Motor neuron (in vitro differentiated cells): ENCODE data around the gene UST. TPM values are rescaled to one million over a fixed set of nuclear protein-coding genes. Genes with fewer than 3 reads are reported as not detected.
A peak's percentile ranks its signal among the peaks of the same experiment; 100 is the strongest.

Experiments
- ATAC-seq, 8 experiments: fragments of 200-7000 bp; cut with Tn5 transposase; replicated peaks in 6 of 8; 2 replicates each; pipeline ENCODE4 v1.8.0; 2021; ENCODE audit warnings: mild to moderate bottlenecking in 8 of 8, moderate library complexity in 8 of 8
- H3K27ac ChIP-seq, 2 donors: fragments of 250-450 bp; sonication (Bioruptor Pico); 2 replicates each; pipeline ENCODE4 v1.9.0; 2021; ENCODE audit warnings: antibody characterized with exemption in 2 of 2, mild to moderate bottlenecking in 2 of 2, moderate library complexity in 1 of 2
- H3K4me1 ChIP-seq, 2 donors: fragments of 250-450 bp; sonication (Bioruptor Pico); replicated peaks in 1 of 2; 2 replicates each; pipeline ENCODE4 v1.6.1; 2021; ENCODE audit warnings: antibody characterized with exemption in 2 of 2, mild to moderate bottlenecking in 2 of 2, moderate library complexity in 1 of 2
- H3K4me3 ChIP-seq, 5 donors: fragments of 250-450 bp; sonication (Bioruptor Pico); 2 replicates each; pipeline ENCODE4 v1.9.0; 2021; ENCODE audit warnings: antibody characterized with exemption in 5 of 5, mild to moderate bottlenecking in 5 of 5, moderate library complexity in 4 of 5
- WGBS, 10 experiments: fragments of 450-650 bp; shearing (Covaris generic); methylation state at CpG; one replicate each; pipeline ENCODE4 v1.0.0; 2022; 5-methylcytosine and 5-hydroxymethylcytosine counted together
- in situ Hi-C, 9 experiments: fragments of 400-800 bp; cut with MboI; loops; one replicate each; pipeline ENCODE4 v1.15.0; 2021; ENCODE audit warnings: low sequenced_read_pairs in 9 of 9, low pct_unique_long_range_greater_than_20kb in 2 of 9; ENCODE audit not compliant: unreplicated experiment in 9 of 9
- total RNA-seq, 8 experiments: library from RNA; unstranded; fragments of 300-600 nt; gene quantifications; 2 replicates each; pipeline versions ENCODE4 v1.2.3 to v1.2.4, GENCODE V29; 2022

UST gene
- total RNA-seq, 8 experiments from 2014 or later, result 5.2 to 22.9 (median 7.8) TPM

DNA sequence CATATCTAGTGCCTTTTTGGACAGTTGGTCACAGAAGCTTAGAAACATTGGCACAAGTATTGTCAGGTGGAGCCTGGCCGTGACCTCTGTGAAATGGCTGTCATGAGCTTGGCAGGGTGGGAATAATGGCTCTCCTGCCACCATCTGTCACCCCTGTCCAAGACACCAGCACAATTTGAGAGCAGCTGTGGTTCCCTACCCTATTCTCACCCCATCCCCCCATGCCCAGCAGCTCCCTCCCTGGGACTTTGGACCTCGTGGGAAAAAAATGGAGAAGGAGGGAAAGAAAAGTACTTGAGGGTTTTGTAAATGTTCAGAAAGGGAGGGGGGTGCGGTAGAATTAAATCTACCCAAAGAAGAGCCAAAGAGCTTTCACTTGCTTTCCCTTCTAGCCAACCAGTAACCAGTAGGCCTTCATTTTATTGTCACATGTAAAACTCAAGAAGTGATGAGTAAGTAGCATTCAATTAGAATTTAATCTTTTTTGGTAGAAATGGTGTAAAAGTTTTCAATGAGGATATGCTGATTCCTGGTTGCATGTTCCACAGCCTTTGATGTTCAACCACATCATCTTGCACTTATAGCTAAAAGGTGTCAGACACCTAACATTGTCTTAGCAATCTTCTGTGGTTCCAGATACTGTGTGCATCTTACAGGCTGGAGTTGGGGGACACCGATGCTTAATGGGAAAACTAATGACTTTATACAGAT lies 307.2 kb downstream of the UST start:
- Histone ChIP-seq H3K27ac (no peak overlapping the region), H3K4me3 (no peak overlapping the region), H3K4me1 (peaks cover 13 to 27% of the 10 kb centered on the region in 2 donors)
- 60 to 100% (median 93%) methylated on average over 1 to 4 of the region's 4 CpGs; no CpG with 5 or more reads in 2 of the 10 experiments for WGBS, 10 experiments
- in situ Hi-C loops, result no loop called here
- peak in 1 of 8 experiments; percentile 30 for ATAC-seq

DNA sequence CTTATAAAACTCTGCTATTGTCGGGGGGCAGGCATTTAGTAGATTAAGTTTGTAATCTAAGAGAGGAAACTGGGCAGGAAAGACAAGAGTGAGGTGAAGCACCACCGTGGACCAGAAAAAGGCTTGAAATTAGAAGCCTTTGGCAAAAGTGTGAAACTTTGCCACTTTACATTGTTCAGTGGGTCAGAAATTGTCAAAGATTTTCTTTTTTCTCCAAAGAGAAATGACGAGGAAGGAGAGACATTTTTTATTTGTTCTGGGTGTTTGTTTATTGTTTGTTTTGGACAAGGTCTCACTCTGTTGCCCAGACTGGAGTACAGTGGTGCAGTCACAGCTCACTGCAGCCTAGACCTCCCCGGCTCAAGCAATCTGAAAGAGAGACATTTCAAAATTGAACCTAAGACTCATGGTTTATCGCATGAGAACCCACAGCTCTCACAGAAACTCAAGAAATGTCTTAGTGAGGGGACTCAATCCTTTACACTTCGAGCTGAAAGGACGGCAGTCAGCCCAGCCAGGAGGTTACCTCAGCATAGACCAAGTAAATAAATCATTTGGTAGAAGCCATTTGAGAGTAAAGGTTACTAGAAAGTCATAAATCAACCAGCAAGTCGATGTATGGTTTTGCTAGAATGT lies 307.8 kb downstream of the UST start:
- in situ Hi-C loops, result no loop called here
- peak in 5 of 8 experiments; percentile 41 to 85 (median 82) for ATAC-seq
- WGBS, 10 experiments, result 72 to 100% (median 86%) methylated on average over 1 to 6 of the region's 8 CpGs; no CpG with 5 or more reads in 1 of the 10 experiments

DNA sequence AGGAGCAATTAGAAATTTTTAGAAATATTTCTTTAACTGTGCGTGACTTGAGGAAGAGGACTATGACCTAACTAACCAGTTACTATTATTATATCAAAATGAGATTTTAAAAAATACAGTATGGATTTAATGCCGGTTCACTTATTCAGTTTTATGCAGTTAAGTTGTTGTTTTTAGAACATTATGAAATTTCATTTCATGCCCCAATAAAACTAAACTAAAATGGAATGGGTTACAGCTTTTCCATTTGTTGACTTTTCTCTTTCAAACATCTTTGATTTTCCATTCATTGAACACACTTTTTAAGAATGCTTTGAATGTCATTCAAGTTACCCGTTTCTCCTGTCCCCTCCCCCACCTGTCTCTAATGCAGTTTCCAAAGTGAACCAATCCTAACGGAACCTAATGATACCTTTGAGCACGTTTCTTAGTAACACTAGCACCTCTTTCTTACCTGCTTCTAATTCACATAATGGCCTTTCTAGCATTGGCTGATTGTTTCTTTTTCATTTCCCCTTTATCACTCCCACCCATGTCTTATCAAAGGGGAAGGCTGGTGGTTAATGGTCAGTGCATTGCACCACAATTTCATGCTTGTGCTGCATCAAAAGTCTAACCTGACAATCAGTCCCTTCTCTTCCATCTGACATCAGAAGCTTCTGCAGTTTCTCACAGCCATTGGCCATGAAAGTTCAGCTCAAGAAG lies 308.5 kb downstream of the UST start:
- Histone ChIP-seq H3K27ac (no peak overlapping the region), H3K4me3 (no peak overlapping the region), H3K4me1 (peaks cover 15 to 27% of the 10 kb centered on the region in 2 donors)
- in situ Hi-C loops, result no loop called here
- ATAC-seq, result no peak
- WGBS, 10 experiments, result 55 to 94% (median 79%) methylated on average over 3 to 5 of the region's 5 CpGs

More for the DNA sequence above, 307.8 kb downstream of the UST start:
- Histone ChIP-seq H3K4me3 (no peak overlapping the region), H3K27ac (no peak overlapping the region), H3K4me1 (peaks cover 13 to 27% of the 10 kb centered on the region in 2 donors)

DNA sequence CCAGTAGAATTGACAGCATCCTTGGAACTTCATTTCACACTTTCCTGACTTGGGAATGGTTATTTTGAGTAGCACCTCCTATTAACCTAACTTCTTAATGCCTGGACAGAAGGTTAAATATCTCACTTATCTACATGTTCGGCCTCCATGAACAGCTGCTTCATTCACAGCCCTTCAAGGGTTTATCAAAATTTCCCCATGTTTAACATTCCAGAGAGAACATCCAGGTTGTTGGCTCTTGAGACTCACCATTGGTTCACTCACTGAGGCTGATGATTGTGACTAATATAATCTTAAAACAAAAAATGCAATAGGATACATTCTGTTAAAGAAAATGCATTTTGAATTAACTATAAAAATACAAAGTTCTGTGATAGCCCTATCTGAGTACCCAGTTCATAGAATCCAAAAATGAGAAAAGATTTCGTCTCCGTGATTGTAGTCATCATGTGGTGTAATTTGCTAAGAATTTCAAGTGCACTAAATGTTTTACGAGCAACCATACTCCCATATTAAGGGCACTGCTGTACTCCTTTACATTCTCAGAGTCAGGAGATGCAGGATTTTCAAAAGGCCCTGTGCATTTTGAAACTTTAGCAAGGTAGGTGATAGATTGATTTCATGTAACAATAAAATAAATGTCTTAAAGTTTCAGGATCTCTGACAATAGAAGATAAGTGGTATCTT lies 310.1 kb downstream of the UST start:
- in situ Hi-C loops, result no loop called here
- no peak for ATAC-seq
- WGBS, 10 experiments, result 85 to 100% (median 96%) methylated on average over 1 to 4 of the region's 4 CpGs

DNA sequence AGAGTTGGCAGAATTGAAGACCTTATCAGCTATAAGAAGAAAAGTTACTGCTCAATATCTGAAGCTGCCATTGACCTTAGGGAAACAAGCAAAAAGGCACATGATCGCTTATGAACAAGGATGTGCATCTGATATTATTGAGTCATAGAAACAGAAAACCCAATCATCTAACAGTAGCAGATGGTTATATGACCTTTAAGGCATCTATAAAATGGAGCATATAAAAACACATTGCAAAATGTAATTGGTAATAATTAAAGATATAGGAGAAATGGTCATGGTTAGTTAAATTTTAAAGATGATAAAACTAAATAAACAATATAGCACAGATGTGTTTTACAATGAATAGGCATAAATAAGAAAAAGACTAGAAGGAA lies 310.6 kb downstream of the UST start:
- ATAC-seq, result no peak
- no peak overlapping the region for H3K4me3 ChIP-seq
- H3K27ac ChIP-seq, result no peak overlapping the region
- H3K4me1 ChIP-seq, result peaks cover 21 to 27% of the 10 kb centered on the region in 2 donors
- in situ Hi-C loops, result no loop called here
- WGBS, 10 experiments, result 56 to 100% (median 96%) methylated on average over 1 of the region's 1 CpG; no CpG with 5 or more reads in 2 of the 10 experiments

More for the DNA sequence above, 310.1 kb downstream of the UST start:
- Histone ChIP-seq H3K27ac (no peak overlapping the region), H3K4me3 (no peak overlapping the region), H3K4me1 (peaks cover 21 to 27% of the 10 kb centered on the region in 2 donors)

DNA sequence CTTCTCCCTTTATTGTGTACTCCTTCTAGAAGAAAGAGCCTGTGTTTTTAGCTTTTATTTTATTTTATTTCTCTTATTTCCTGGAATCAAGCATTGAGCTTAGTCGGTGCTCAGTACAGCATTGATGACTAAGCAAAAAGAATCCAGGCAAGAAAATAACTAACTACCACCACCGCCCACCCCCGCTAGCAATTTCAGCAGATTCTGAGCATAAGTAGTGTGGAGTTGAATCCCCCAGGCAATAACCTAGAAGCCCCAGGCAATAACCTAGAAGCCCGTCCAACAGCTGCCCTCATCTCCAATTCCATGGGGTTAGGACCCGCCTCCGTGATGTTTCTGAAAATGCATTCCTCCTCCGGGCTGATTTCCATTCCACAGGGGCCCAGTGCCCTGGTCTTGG lies 312.7 kb downstream of the UST start:
- ATAC-seq, result peak in 1 of 8 experiments; percentile 12
- H3K27ac ChIP-seq, result no peak overlapping the region
- no peak overlapping the region for H3K4me3 ChIP-seq
- H3K4me1 ChIP-seq, result peaks cover 16 to 20% of the 10 kb centered on the region in 2 donors
- WGBS, 10 experiments, result 40 to 100% (median 77%) methylated on average over 1 to 6 of the region's 7 CpGs; no CpG with 5 or more reads in 3 of the 10 experiments
- in situ Hi-C loops, result no loop called here

DNA sequence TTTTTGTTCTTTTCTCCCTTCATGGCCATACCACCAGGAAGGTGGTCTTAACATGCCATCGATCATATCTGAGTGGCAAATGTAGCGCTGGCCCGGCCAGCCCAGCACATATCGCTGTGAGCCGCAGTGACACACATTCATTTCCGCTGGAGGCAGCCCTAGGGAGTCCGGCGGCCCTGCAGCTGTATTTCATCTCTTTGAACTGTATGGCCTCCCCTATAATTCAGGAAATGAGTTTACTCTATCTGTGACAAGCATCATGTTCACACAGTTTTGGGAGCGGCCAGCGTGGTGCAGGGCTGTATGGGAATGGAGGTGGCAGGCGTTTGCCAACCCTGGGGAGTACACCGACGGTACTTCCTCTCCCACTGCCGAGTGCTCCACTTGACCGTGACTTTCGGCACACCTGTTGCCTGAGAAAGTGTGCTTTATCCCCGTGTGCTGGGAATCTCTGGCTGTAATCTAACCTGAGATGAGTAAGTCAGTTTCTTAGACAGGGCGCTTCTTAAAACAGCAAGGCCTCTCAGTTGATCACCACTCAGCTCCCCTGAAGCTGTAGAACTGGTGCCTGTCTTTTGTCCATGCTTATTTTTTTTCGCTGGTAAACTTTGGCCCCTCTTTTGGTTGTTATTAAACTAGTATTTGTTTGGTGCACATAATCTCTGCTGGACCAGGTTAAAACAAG lies 313.6 kb downstream of the UST start:
- Histone ChIP-seq H3K4me3 (no peak overlapping the region), H3K4me1 (peaks cover 8 to 17% of the 10 kb centered on the region in 2 donors), H3K27ac (no peak overlapping the region)
- in situ Hi-C loops, result no loop called here
- 81 to 100% (median 94%) methylated on average over 1 to 12 of the region's 19 CpGs; no CpG with 5 or more reads in 3 of the 10 experiments for WGBS, 10 experiments
- peak in 4 of 8 experiments; percentile 2 to 69 (median 8) for ATAC-seq

DNA sequence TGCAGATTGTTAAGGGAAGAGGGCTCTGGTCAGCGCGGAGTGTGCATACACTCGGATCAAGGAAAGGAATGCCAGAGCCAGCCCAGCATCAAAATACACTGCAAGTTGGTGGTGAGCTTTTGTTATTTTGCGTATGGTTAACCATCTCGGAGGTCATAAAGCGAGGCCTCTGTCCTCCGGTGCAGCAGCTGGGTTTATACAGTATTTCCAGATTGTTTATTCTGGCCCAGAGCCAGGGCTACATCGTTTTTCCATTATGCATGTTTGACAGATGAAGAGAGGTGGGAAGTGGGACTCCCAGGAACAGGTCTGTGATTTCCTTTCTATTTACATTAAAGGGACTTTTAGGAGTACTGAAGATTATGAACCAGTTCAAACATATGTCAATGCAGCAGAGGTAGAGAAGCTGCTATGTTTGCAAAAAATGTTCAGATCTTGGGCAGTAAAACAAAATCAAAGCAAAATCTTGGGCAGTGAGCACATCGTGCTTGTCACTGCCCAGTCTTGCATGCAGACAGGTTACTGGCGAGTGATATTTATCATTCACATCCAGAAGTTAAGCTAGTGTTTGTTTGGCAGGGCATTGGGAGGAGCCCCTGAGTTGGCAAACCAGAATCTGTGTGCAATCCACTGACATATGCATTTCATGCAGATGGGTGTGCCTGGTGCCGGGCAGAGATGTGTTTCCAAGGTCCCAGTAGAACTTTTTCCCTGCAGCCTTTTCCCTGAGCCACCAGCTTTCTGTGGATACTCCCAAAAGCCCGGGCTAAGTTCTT lies 314.3 kb downstream of the UST start:
- Histone ChIP-seq H3K27ac (no peak overlapping the region), H3K4me1 (peaks cover 4 to 17% of the 10 kb centered on the region in 2 donors), H3K4me3 (no peak overlapping the region)
- peak in 6 of 8 experiments; percentile 44 to 91 (median 77) for ATAC-seq
- 0 to 86% (median 67%) methylated on average over 2 to 11 of the region's 12 CpGs for WGBS, 10 experiments
- in situ Hi-C loops, result no loop called here

DNA sequence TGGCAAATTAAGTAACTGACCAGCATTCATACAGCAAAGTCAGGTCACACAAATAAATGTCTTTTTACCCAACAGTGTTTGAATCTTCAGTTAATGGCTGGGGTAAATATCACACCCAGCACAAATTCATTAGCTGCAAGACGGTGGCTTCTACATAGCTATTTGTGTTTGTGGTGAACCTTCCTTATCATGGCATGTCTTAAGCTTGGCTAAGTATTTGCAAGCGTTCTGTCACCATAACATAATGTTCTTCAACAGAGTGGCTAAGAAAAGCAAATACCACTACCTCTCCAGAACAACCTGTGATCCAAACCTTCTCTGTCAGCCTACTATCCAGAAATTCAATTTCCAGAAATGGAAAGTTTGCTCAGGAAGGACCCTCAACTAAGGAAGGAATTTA lies 315.1 kb downstream of the UST start:
- ATAC-seq, result no peak
- Histone ChIP-seq H3K27ac (no peak overlapping the region), H3K4me3 (no peak overlapping the region), H3K4me1 (peaks cover 4 to 17% of the 10 kb centered on the region in 2 donors)
- in situ Hi-C loops, result no loop called here
- WGBS, 10 experiments, result 57 to 100% (median 96%) methylated on average over 1 to 2 of the region's 2 CpGs

DNA sequence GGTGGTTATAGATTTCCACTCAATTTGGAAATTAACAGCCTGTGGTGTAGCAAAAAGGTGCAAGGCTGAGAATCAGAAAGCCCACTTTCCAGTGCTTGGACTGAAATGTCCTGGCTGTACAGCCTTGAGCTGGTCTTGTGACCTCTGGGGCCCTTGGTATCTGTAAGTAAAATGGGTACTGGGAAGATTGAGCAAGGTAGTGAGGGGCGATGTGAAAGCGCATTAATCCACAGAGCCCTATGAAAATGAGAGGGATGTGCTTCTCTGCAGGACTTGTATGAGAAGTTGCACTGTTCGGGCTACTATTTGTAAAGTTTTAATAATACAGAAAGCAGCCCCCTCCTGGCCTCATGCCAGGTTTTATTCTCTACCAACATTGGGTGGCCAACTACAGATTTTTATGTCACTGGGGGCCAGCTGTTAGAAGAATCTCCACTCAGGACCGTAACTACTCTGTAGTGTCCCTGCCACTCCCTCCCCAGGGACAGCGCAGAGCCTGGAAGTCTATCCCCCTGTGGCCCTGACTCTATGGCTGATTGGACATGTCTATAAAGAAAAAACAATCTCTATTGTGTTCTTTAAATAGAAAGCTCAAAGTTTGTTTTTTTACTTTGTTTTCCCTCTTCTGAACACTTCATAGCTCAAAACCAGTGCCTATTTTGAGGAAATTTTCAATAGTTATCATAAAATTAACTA lies 316.0 kb downstream of the UST start:
- in situ Hi-C loops, result no loop called here
- 82 to 100% (median 93%) methylated on average over 1 to 5 of the region's 5 CpGs; no CpG with 5 or more reads in 2 of the 10 experiments for WGBS, 10 experiments
- ATAC-seq, result no peak
- Histone ChIP-seq H3K4me1 (peaks cover 4 to 17% of the 10 kb centered on the region in 2 donors), H3K4me3 (no peak overlapping the region), H3K27ac (no peak overlapping the region)

DNA sequence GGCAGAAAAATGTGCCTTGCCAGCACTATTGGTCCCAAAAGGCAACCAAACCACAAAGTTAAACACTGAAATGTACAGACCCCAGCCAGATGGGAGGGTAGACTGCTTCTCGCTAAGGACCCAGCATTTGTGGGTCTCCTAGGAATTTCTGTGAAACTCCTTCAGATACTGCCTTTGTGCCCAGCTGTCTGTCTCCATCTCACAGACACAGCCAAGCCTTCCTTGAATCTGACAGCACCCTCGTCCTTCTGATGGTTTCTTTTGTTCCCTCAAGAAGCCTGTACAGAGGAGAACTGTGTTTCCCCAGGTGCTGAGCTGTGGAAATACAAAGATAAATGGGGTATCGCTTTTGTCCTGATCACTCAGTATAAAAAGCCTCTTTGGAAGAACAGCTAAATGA lies 316.6 kb downstream of the UST start:
- peak in 1 of 8 experiments; percentile 5 for ATAC-seq
- H3K4me1 ChIP-seq, result peaks cover under 1 to 17% of the 10 kb centered on the region in 2 donors
- no peak overlapping the region for H3K4me3 ChIP-seq
- in situ Hi-C loops, result no loop called here
- H3K27ac ChIP-seq, result no peak overlapping the region
- 50 to 100% (median 76%) methylated on average over 1 to 3 of the region's 3 CpGs; no CpG with 5 or more reads in 1 of the 10 experiments for WGBS, 10 experiments
